Liver (tissue), 3 donors: ENCODE results near the gene ARHGAP32.

Source experiments
- ATF3 ChIP-seq: IDR thresholded peaks from 2 replicates; pipeline ENCODE4 v1.6.1; 2016; ENCODE audit warnings: antibody characterized with exemption
- CTCF ChIP-seq: fragments of 150-350 bp; IDR thresholded peaks from 2 replicates; pipeline ENCODE4 v1.5.1; 2017; ENCODE audit warnings: improper control_type of control experiment, low read depth, low read length; ENCODE audit not compliant: missing input control
- GABPA ChIP-seq, 2 donors: IDR thresholded peaks in 1 of 2; conservative IDR thresholded peaks in 1 of 2; 2 replicates each; pipeline ENCODE4 v1.6.1; 2016; ENCODE audit warnings: antibody characterized with exemption in 2 of 2, mild to moderate bottlenecking in 1 of 2, moderate library complexity in 1 of 2
- JUND ChIP-seq, 2 donors: IDR thresholded peaks; 2 replicates each; pipeline ENCODE4 v1.6.1; 2016; ENCODE audit warnings: antibody characterized with exemption in 2 of 2
- donor health status: healthy.
- donor health status: healthy.

- TF ChIP-seq GABPA (IDR thresholded peaks at IDR 0.05 in 1 of 2, conservative IDR thresholded peaks at IDR 0.05 in 1 of 2) (no peak), CTCF (no peak), JUND (IDR thresholded peaks at IDR 0.05) (no peak), ATF3 (no peak)
Measured at GRCh38 chr11:129143335-129143734, 48.8 kb downstream of the ARHGAP32 start.
